HG03280 (cell line): Measurements from ENCODE around the gene CSNK2A3.
"Not testable (repeated sequence)": the region's sequence is repeated elsewhere in the genome, so short reads cannot be mapped to it uniquely, and the experiment has no call there.

Experiments used
- ATAC-seq: cut with Tn5 transposase; IDR thresholded peaks from one replicate; pipeline ENCODE4 v1.9.1; 2021; ENCODE audit warnings: mild to moderate bottlenecking, moderate library complexity; ENCODE audit not compliant: unreplicated experiment

The CSNK2A3 gene

GRCh38 chr11:11380340-11380739, 27.3 kb upstream of the CSNK2A3 start:
- ATAC-seq, result no peak

DNA sequence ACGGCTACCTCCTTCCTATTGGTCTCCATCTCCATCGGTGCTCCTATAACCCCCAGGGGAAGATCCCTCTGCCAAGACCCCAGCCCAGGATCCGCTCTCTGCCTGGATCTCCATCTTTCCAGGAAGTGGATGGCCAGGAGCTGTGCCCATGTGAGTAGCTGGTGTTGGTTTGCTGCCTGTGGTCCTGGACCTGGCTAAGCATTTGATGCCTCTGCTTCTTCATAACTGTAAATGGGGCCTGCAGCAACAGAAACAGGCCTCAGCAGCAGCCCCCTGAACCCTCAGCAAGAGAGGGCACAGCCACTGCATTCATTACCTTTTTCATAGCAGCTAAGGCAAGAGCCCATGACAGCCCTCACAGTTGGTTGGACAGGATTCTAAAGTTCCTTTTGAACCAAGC, 26.6 kb upstream of the CSNK2A3 start:
- no peak for ATAC-seq

GRCh38 chr11:11378184-11378940, 25.3 kb upstream of the CSNK2A3 start:
- ATAC-seq, result no peak

DNA sequence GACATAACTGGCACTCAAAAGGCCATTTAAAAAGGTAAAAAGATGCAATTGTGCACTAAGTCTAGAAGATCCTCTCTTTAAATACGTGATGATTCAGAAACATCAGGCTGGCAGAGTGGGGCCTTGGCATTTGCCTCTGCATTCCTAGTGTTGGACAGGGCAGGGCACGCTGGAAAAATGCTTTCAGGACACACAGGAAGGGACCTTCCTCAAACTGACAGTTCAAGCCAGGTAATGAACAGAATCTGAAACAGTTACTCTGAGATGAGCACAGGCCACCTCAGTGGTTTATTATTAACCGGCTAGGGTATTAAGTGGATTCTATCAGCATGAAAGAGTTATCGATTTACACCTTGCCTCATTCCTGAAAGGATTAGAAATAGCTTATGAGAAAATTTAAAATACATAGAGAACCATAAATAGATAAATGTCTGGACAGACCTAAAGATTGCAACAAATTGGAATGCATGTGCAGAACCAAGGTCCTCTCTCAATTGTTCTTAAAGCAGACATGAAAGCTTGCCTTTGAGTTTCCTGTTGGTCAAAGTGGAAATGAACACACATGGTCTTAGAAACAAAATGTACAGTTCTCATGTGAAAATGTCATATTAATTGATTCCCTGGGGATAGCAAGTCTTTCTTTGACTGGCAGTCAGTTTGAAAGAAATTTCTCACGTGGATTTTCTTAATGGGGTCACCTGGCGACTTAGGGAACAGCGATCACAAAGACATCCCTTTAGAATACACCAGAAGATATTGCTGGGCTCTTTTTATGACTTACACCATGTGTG, 21.5 kb upstream of the CSNK2A3 start:
- no peak for ATAC-seq

DNA sequence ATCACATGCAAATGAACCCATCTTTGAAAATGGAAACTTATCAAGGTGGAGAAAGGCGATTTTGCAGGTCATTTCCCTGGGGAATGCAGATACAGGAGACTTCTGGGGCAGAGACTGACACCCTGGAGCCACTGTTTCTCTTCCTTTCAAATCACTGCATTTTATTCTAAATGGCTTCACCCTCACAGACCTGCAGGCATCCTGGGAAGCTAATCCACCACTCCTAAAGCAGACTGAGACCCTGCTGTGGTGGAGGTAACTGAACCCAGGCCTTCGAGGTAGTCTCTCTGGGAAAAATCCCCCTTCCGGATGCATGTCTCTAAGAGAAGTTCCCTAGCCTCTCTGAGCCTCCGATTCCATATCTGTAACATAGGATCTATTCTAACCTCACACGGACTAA, 20.9 kb upstream of the CSNK2A3 start:
- ATAC-seq, result no peak

- ATAC-seq, result no peak
Observed at GRCh38 chr11:11372461-11372860, 19.4 kb upstream of the CSNK2A3 start.

DNA sequence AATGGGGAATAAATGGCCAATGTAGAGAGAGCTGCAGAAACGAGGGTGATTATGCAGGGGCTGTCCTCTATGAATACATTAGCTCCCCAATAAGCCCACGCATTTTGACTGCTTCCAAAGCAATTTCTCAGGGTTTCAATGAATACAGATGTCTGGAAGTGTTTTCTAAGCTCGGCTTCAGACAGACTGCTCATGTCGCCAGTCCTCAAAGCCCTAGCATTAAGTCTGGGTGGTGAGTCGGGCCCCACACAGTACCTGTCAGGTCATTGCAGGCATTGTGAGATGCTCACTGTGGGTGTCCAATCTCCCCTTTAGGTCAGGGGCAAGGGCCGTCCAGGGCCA, 17.9 kb upstream of the CSNK2A3 start:
- ATAC-seq, result no peak

DNA sequence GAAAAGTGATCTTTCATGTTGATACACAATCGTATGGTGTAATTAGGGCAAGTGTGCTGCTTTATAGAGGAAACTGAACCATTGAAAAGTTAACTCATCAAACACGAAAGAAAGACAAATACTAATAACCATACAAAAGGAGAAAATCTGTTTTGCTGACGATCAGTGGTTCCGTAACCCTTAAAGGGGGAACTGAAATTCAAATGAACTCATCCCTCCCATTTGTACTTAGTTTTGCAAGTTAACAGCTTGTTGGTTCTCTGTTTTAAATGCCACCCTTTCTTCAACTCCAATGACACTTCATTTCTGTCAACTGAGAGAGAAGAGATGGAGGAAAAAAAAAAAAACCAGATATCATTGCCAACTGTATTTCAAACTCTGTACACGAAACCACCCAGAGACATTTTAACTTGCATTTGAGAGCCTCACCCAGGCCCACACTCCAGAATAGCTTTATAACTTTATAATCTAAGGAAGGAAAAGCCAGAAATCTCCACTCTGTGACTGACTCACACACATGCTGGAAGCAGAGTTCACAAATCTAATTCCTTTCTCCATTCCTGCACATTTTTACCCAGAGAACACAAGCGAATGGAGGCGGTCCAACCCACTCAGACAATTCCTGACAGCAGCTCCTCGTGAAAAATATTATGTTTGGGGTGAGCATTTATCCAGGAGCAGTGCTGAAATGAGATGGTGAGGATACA, 17.4 kb upstream of the CSNK2A3 start:
- no peak for ATAC-seq

DNA sequence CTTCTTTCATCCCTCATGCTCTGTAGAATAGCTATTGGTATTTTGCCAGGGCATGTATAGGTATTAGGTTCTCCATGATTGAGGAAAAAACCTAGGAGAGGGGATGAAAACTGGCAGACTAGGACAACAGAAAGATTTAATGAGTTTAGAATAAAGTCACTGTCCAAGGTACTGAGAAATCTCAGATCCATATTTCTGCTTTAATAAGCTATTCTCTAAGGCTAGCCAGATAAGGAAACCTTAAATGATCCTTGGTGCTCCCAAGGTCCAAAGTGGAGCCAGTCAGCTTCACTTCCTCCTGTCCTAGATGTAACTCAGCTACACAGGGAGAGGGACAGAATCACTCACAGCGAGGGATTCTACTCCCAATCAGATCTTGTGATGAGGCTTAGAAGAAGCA, 13.7 kb upstream of the CSNK2A3 start:
- ATAC-seq, result no peak

DNA sequence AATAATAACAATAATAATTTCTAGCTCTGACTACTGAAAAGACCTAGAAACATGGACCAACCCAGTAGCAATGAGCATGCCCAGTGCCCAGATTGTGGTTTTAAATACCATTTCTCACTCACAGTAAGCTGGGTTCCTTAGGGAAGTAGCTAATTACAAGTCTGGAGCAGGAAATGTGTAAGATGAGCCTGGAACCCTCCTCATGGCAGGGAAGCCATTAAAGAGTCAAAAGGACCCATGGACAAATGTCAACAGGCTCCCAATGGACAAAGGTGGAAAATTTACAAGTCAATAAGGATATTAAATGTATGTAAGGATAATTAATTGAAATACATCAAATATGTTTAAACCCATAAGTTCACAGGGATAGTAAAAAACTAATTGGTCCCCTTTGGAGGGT, 10.6 kb upstream of the CSNK2A3 start:
- ATAC-seq, result no peak

DNA sequence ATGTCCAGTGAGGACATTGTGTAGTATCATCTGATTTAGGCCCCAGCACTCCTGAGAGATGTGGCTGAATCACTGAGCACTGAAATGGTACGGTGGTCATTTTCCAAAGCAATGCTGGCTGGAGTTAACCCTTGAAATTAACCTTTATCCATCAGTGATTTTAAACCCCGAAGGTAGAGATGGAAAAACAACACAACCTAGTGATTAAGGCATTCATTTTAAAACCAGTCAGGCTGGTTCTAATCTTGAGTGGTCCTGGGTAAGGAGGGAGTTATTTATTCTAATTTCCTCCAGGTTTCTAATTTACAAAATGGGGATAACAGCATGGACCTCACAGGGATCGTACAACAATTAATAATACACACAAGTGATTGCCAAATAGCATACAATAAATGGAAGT, 6.6 kb upstream of the CSNK2A3 start:
- ATAC-seq, result no peak

DNA sequence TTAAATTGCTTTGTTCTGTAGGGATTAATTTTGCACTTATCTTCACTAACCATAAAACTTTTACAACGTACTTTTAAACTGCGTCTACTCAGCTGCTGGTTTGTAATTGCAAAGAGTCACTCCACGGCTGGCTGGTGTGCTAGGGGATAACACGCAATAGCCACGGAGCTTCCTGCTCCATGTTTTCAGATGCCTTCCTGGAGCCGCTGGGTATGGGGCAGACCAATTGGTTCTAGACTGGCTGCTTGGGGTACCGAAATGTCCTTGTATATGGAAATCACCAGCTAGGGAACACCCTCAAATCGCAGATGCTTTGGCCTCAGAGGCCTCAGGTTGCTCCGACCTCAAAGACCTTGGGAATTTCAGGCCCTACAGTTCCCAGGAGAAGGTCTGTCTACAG, 3.8 kb upstream of the CSNK2A3 start:
- ATAC-seq, result no peak

GRCh38 chr11:11351851-11352250, 1.2 kb downstream of the CSNK2A3 start:
- ATAC-seq, result not testable (repeated sequence)

- no peak for ATAC-seq
Observed at GRCh38 chr11:11351042-11351586, 1.9 kb downstream of the CSNK2A3 start.

DNA sequence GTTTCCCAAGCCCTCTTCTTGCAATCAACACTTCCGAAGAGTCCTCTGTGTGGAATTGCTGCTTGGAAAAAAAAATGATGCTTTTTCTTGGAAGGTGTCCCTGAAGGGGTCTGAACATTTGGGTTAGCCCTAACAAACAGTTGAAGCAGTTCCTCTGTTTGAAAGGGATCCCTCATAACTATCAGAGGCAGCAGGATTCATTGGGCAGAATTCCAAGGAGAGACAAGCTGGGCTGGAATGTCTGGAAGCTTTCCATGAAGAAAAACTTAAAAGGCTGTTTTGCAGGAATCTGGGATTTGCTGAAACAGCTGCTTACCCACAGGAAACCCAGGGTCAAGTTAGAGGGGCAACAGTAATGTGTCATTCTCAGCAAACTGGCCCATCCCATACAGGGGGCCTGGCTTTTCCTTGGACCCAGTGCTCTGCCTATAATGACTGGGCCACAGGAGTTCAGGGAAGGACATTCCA, 3.1 kb downstream of the CSNK2A3 start:
- no peak for ATAC-seq

DNA sequence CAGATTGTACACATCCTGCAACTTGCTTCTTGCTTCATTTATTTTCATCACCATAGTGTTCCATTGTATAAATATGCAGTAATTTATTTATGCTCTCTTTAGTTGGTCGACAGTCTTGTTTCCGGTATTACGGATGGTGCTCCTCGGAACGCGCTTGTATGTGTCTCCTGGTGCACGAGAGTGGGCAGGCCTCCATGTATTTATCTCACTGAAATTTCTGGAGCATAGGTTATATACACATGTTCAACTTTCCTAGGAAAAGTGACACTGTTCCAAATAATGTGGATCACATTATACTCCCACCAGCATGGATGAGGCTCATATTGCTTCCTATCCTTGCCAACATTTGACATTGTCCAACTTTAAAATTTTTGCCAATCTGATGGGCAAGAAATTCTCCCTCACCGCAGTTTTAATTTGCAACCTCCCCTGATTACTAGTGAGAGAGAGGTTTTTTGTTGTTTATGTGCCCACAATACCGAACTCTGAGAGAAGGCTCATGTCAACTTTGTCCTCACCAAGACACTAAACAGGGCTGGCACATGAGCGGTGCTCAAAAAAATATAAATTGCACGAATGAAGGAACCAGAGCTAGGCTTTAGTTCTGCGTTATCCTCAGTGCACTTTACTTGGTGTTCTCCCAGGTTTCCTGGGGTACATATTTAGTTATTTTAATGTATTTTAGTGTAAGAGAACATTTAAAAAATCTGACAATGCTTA, 3.8 kb downstream of the CSNK2A3 start:
- ATAC-seq, result no peak

- ATAC-seq, result no peak
Observed at GRCh38 chr11:11348303-11348702, 4.7 kb downstream of the CSNK2A3 start.

- ATAC-seq, result no peak
Observed at GRCh38 chr11:11347592-11347991, 5.5 kb downstream of the CSNK2A3 start.

DNA sequence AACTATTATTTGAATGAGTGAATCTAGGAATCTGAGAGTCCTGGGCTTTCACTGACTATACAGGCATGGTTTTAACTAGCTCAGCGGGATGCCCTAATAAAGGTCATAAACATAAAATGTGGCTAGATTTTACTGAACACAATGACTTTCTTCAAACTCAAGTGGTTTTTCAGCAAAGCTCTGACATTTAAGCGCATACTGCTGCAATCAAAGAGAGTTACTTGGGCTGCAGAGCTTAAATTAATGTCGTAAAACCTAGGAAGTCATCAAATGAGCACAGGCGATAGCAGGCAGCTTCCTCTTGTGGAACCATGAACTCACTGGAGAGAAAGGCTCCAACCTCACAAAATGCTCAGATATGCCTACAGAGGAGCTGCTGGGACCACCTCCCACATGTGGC, 6.7 kb downstream of the CSNK2A3 start:
- no peak for ATAC-seq

- ATAC-seq, result no peak
Observed at GRCh38 chr11:11345099-11345498, 8.0 kb downstream of the CSNK2A3 start.

DNA sequence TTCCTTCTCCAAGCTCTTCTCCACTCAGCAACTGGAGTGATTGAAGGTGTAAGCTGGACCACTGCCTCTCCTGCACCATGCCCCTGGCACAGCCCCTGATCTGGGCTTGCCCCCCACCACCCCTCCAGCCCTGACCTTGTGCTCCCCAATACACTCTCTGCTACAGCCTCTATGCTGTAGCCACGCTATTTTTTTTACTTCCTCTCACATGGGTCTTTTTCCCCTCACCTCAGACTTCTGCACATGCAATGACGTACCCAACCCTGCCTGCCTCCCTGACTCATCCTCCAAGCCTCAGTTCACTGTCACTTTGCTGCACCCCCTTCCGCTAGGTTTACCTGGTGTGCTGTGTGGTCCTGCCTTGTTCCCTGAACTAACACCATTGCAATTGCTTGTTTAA, 9.0 kb downstream of the CSNK2A3 start:
- ATAC-seq, result no peak
